ENCODE results near the gene NR0B2.
"Not testable (repeated sequence)": the region's sequence is repeated elsewhere in the genome, so short reads cannot be mapped to it uniquely, and the experiment has no call there.

Gene NR0B2

GRCh38 chr1:26949266-26949925 is 35.6 kb upstream of the NR0B2 start:
- no peaks in the 10 kb centered on the region for H3K9me2 ChIP-seq (replicated peaks; ENCODE audit: control insufficient read depth, low read length)
- H4K20me1 ChIP-seq (ENCODE audit: control insufficient read depth, insufficient read depth, low read depth, low read length), result no peaks in the 10 kb centered on the region
- no peaks in the 10 kb centered on the region for H3K27me3 ChIP-seq (ENCODE audit: control insufficient read depth, low read length)
- no peak overlapping the region for H3K4me2 ChIP-seq (ENCODE audit: low read length)
- peaks cover 15% of the 10 kb centered on the region for H3K36me3 ChIP-seq (ENCODE audit: control insufficient read depth, low read length)
- no peaks in the 10 kb centered on the region for H3F3A ChIP-seq (ENCODE audit: control insufficient read depth, insufficient read depth)
- no peaks in the 10 kb centered on the region for H3K9me3 ChIP-seq (ENCODE audit: control insufficient read depth, insufficient read depth, low read length)
- no peaks in the 10 kb centered on the region for H3K79me2 ChIP-seq (ENCODE audit: control insufficient read depth, low read length)
- no peak overlapping the region for H3K27ac ChIP-seq (ENCODE audit: low read depth, low read length)
- no peak overlapping the region for H3K4me3 ChIP-seq (ENCODE audit: low read length)
- TF ChIP-seq, protein P1, sequence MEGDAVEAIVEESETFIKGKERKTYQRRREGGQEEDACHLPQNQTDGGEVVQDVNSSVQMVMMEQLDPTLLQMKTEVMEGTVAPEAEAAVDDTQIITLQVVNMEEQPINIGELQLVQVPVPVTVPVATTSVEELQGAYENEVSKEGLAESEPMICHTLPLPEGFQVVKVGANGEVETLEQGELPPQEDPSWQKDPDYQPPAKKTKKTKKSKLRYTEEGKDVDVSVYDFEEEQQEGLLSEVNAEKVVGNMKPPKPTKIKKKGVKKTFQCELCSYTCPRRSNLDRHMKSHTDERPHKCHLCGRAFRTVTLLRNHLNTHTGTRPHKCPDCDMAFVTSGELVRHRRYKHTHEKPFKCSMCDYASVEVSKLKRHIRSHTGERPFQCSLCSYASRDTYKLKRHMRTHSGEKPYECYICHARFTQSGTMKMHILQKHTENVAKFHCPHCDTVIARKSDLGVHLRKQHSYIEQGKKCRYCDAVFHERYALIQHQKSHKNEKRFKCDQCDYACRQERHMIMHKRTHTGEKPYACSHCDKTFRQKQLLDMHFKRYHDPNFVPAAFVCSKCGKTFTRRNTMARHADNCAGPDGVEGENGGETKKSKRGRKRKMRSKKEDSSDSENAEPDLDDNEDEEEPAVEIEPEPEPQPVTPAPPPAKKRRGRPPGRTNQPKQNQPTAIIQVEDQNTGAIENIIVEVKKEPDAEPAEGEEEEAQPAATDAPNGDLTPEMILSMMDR (IDR thresholded peaks at IDR 0.05; ENCODE audit: low read depth, low read length, poor library complexity, severe bottlenecking), result no peak
- no peak for TF ChIP-seq EZH2phosphoT487 (IDR thresholded peaks at IDR 0.05; ENCODE audit: borderline replicate concordance, low read length)
- no peaks in the 10 kb centered on the region for H3K4me1 ChIP-seq (ENCODE audit: control insufficient read depth, low read length)

GRCh38 chr1:26948725-26949057 is 34.9 kb upstream of the NR0B2 start:
- H3K36me3 ChIP-seq (ENCODE audit: control insufficient read depth, low read length), result peaks cover 16% of the 10 kb centered on the region
- H3K79me2 ChIP-seq (ENCODE audit: control insufficient read depth, low read length), result not testable (repeated sequence)

GRCh38 chr1:26946270-26946669 is 32.5 kb upstream of the NR0B2 start:
- Histone ChIP-seq H3K4me2 (ENCODE audit: low read length) (no peak overlapping the region), H3F3A (ENCODE audit: control insufficient read depth, insufficient read depth) (no peaks in the 10 kb centered on the region), H3K9me3 (ENCODE audit: control insufficient read depth, insufficient read depth, low read length) (no peaks in the 10 kb centered on the region), H3K36me3 (ENCODE audit: control insufficient read depth, low read length) (peaks cover 39% of the 10 kb centered on the region), H4K20me1 (ENCODE audit: control insufficient read depth, insufficient read depth, low read depth, low read length) (no peaks in the 10 kb centered on the region), H3K79me2 (ENCODE audit: control insufficient read depth, low read length) (no peaks in the 10 kb centered on the region), H3K27me3 (ENCODE audit: control insufficient read depth, low read length) (no peaks in the 10 kb centered on the region), H3K4me1 (ENCODE audit: control insufficient read depth, low read length) (no peaks in the 10 kb centered on the region), H3K4me3 (ENCODE audit: low read length) (no peak overlapping the region), H3K27ac (ENCODE audit: low read depth, low read length) (no peak overlapping the region), H3K9me2 (replicated peaks; ENCODE audit: control insufficient read depth, low read length) (no peaks in the 10 kb centered on the region)
- no peak for TF ChIP-seq EZH2phosphoT487 (IDR thresholded peaks at IDR 0.05; ENCODE audit: borderline replicate concordance, low read length)
- TF ChIP-seq, protein P1 (IDR thresholded peaks at IDR 0.05; ENCODE audit: low read depth, low read length, poor library complexity, severe bottlenecking), result no peak

More at GRCh38 chr1:26948725-26949057, 34.9 kb upstream of the NR0B2 start:
- not testable (repeated sequence) for H3F3A ChIP-seq (ENCODE audit: control insufficient read depth, insufficient read depth); H4K20me1 ChIP-seq (ENCODE audit: control insufficient read depth, insufficient read depth, low read depth, low read length); H3K4me1 ChIP-seq (ENCODE audit: control insufficient read depth, low read length); H3K9me3 ChIP-seq (ENCODE audit: control insufficient read depth, insufficient read depth, low read length); H3K4me3 ChIP-seq (ENCODE audit: low read length); H3K27me3 ChIP-seq (ENCODE audit: control insufficient read depth, low read length); H3K27ac ChIP-seq (ENCODE audit: low read depth, low read length); H3K9me2 ChIP-seq (replicated peaks; ENCODE audit: control insufficient read depth, low read length); H3K4me2 ChIP-seq (ENCODE audit: low read length)

GRCh38 chr1:26945728-26946127 is 32.0 kb upstream of the NR0B2 start:
- Histone ChIP-seq H3K4me2 (ENCODE audit: low read length) (no peak overlapping the region), H3K27me3 (ENCODE audit: control insufficient read depth, low read length) (no peaks in the 10 kb centered on the region), H3K4me1 (ENCODE audit: control insufficient read depth, low read length) (no peaks in the 10 kb centered on the region), H3K79me2 (ENCODE audit: control insufficient read depth, low read length) (no peaks in the 10 kb centered on the region), H3K9me3 (ENCODE audit: control insufficient read depth, insufficient read depth, low read length) (no peaks in the 10 kb centered on the region), H3K36me3 (ENCODE audit: control insufficient read depth, low read length) (peaks cover 42% of the 10 kb centered on the region), H3K4me3 (ENCODE audit: low read length) (no peak overlapping the region), H4K20me1 (ENCODE audit: control insufficient read depth, insufficient read depth, low read depth, low read length) (no peaks in the 10 kb centered on the region), H3K9me2 (replicated peaks; ENCODE audit: control insufficient read depth, low read length) (no peaks in the 10 kb centered on the region), H3F3A (ENCODE audit: control insufficient read depth, insufficient read depth) (no peaks in the 10 kb centered on the region), H3K27ac (ENCODE audit: low read depth, low read length) (no peak overlapping the region)
- no peak for TF ChIP-seq EZH2phosphoT487 (IDR thresholded peaks at IDR 0.05; ENCODE audit: borderline replicate concordance, low read length)
- TF ChIP-seq, protein P1 (IDR thresholded peaks at IDR 0.05; ENCODE audit: low read depth, low read length, poor library complexity, severe bottlenecking), result no peak

All from DOHH2 (cell line).